Endothelial cell of umbilical vein (primary cell): ENCODE results near the gene ADAMTS6. TPM values are rescaled to one million over a fixed set of nuclear protein-coding genes. Genes with fewer than 3 reads are reported as not detected.

Experiments used
- BruUV-seq: library from RNA; stranded (reverse); fragments of 400-500 nt; replicated peaks from 2 replicates; lab custom pipeline; 2021; lab: Mats Ljungman, UMichigan
- CTCF ChIA-PET: fragments of 300-600, 350-600 bp; sonication (Branson Sonifier 250); formaldehyde crosslinking; loops from one replicate; lab custom pipeline; 2021; ENCODE audit warnings: antibody characterized with exemption, inconsistent platforms; lab: Charles Lee
- POLR2A ChIA-PET: fragments of 300-600, 350-600 bp; sonication (Branson Sonifier 250); formaldehyde crosslinking; loops from one replicate; lab custom pipeline; 2021; ENCODE audit warnings: antibody characterized with exemption, inconsistent platforms; lab: Charles Lee
- DNase-seq: peaks from one replicate; pipeline ENCODE4 v3.0.0-alpha.2; 2011; ENCODE audit warnings: low read depth, low spot score
- FAIRE-seq: peaks from 2 replicates; lab custom pipeline; 2011; peaks lifted over from hg19 to GRCh38; lab: Jason Lieb, UNC
- H2AFZ ChIP-seq: 2 replicates; pipeline ENCODE4 v1.6.0; 2012; ENCODE audit warnings: low read depth, low read length, control low read depth, inconsistent platforms
- H3K27ac ChIP-seq: 2 replicates; pipeline ENCODE4 v1.5.1; 2011; ENCODE audit warnings: low read depth, mild to moderate bottlenecking, control low read depth, low read length, moderate library complexity; ENCODE audit not compliant: insufficient read depth
- H3K27me3 ChIP-seq, 2 experiments: 2 replicates each; pipeline versions ENCODE4 v1.6.0 to v1.6.1; 2011; ENCODE audit warnings: low read length in 2 of 2, mixed read lengths in 1 of 2; ENCODE audit not compliant: control insufficient read depth in 2 of 2, insufficient read depth in 2 of 2
- H3K36me3 ChIP-seq, 2 experiments: 2 replicates in 1 of 2; 3 replicates in 1 of 2; pipeline ENCODE4 v1.5.1; 2011; ENCODE audit warnings: low read length in 2 of 2, mild to moderate bottlenecking in 1 of 2, moderate library complexity in 1 of 2; ENCODE audit not compliant: control insufficient read depth in 2 of 2, insufficient read depth in 2 of 2; ENCODE audit errors: extremely low read depth in 1 of 2
- H3K4me1 ChIP-seq: 3 replicates; pipeline ENCODE4 v1.5.1; 2011; ENCODE audit warnings: mild to moderate bottlenecking, low read length; ENCODE audit not compliant: control insufficient read depth, insufficient read depth; ENCODE audit errors: extremely low read depth
- H3K4me2 ChIP-seq: 2 replicates; pipeline ENCODE4 v1.6.1; 2011; ENCODE audit warnings: low read length, control low read depth, mixed read lengths; ENCODE audit not compliant: insufficient read depth
- H3K4me3 ChIP-seq, 3 experiments: fragments of 200-600 bp in 1 of 3; sonication (generic), shearing (Covaris generic) in 1 of 3; replicated peaks in 1 of 3; 2 replicates each; pipeline ENCODE4 v1.5.1; 2011 to 2016; ENCODE audit warnings: control low read depth in 3 of 3, low read length in 3 of 3, mild to moderate bottlenecking in 2 of 3, inconsistent platforms in 1 of 3, low read depth in 1 of 3, moderate library complexity in 1 of 3; ENCODE audit not compliant: insufficient read depth in 1 of 3
- H3K79me2 ChIP-seq: 2 replicates; pipeline ENCODE4 v1.6.0; 2012; ENCODE audit warnings: low read length, inconsistent platforms; ENCODE audit not compliant: control insufficient read depth, insufficient read depth
- H3K9ac ChIP-seq: replicated peaks from 2 replicates; pipeline ENCODE3; 2011; ENCODE audit warnings: low read length, control low read depth; ENCODE audit not compliant: insufficient read depth; ENCODE audit errors: extremely low read depth
- H3K9me1 ChIP-seq: replicated peaks from 3 replicates; pipeline ENCODE4 v1.6.0; 2011; ENCODE audit warnings: mild to moderate bottlenecking, low read length; ENCODE audit not compliant: control insufficient read depth, insufficient read depth; ENCODE audit errors: extremely low read depth
- H3K9me3 ChIP-seq: replicated peaks from 2 replicates; pipeline ENCODE4 v1.5.1; 2012; ENCODE audit warnings: low read length, inconsistent platforms; ENCODE audit not compliant: control insufficient read depth, insufficient read depth
- H4K20me1 ChIP-seq: replicated peaks from 2 replicates; pipeline ENCODE3; 2011; ENCODE audit warnings: mild to moderate bottlenecking, low read length; ENCODE audit not compliant: control insufficient read depth, insufficient read depth; ENCODE audit errors: extremely low read depth
- EZH2 ChIP-seq: IDR thresholded peaks from 2 replicates; pipeline ENCODE4 v1.6.1; 2012; ENCODE audit warnings: borderline replicate concordance, low read depth, mild to moderate bottlenecking, moderate library complexity, low read length, inconsistent platforms; ENCODE audit not compliant: severe bottlenecking
- FOS ChIP-seq: IDR thresholded peaks from 2 replicates; pipeline ENCODE4 v1.6.1; 2011; ENCODE audit warnings: mild to moderate bottlenecking, low read length, moderate library complexity, borderline replicate concordance; ENCODE audit not compliant: insufficient read depth
- GATA2 ChIP-seq: IDR thresholded peaks from 2 replicates; pipeline ENCODE4 v1.7.0; 2011; ENCODE audit warnings: low read depth, mild to moderate bottlenecking, moderate library complexity, mixed read lengths, low read length; ENCODE audit not compliant: insufficient read length, insufficient read depth
- JUN ChIP-seq: IDR thresholded peaks from 2 replicates; pipeline ENCODE4 v1.6.1; 2011; ENCODE audit warnings: borderline replicate concordance, low read depth; ENCODE audit not compliant: insufficient read length, insufficient read depth
- MYC ChIP-seq: IDR thresholded peaks from one replicate; pipeline ENCODE4 v1.6.1; 2011; ENCODE audit warnings: mild to moderate bottlenecking, low read depth, low read length
- POLR2A ChIP-seq: IDR thresholded peaks from 2 replicates; pipeline ENCODE4 v1.6.1; 2012; ENCODE audit warnings: low read depth, mild to moderate bottlenecking, control low read depth, low read length
- POLR2AphosphoS5 ChIP-seq: IDR thresholded peaks from 2 replicates; pipeline ENCODE4 v1.6.1; 2012; ENCODE audit warnings: low read depth, mild to moderate bottlenecking, control low read depth, low read length, moderate library complexity; ENCODE audit not compliant: insufficient read depth
- dilution Hi-C: fragments of 300-500 bp; cut with MboI; formaldehyde crosslinking; loops from one replicate; pipeline ENCODE4 v1.15.0; 2019; ENCODE audit warnings: low sequenced_read_pairs; ENCODE audit not compliant: extremely low pct_ligation_motif_present
- intact Hi-C: fragments of 100-400 bp; cut with micrococcal nuclease; formaldehyde crosslinking; loops from one replicate; pipeline ENCODE4 v1.10.0; 2022
- polyA plus RNA-seq, 4 experiments: library from polyadenylated mRNA; depleted of rRNA in 3 of 4; stranded (reverse) in 3 of 4; unstranded in 1 of 4; fragments of >200 nt; gene quantifications; 2 replicates each; pipeline versions ENCODE4 v1.2.1 to v1.2.3, GENCODE V29; 2011 to 2012; ENCODE audit warnings: missing spikeins in 1 of 4
- total RNA-seq: library from RNA; stranded (reverse); gene quantifications from 2 replicates; pipeline ENCODE4 v1.2.3, GENCODE V29; 2021
- TF ChIP-seq, protein P1 (sequence below): IDR thresholded peaks from 2 replicates; pipeline ENCODE4 v1.6.1; 2011; ENCODE audit not compliant: insufficient read depth, insufficient read length
- TF ChIP-seq, protein P2 (sequence below), 2 donors: IDR thresholded peaks; 1 replicate in 1 of 2; 2 replicates in 1 of 2; pipeline ENCODE4 v1.5.1; 2011; ENCODE audit warnings: low read length in 2 of 2, mild to moderate bottlenecking in 2 of 2, moderate library complexity in 2 of 2, control low read depth in 1 of 2, inconsistent platforms in 1 of 2, low read depth in 1 of 2; ENCODE audit not compliant: insufficient read depth in 1 of 2; ENCODE audit errors: extremely low read depth in 1 of 2

ADAMTS6 gene
- total and polyA plus RNA-seq, 2 donors (not counting 3 experiments of a cell fraction or from before 2014, with no cell fraction given): 20.4 to 43.4 TPM

DNA sequence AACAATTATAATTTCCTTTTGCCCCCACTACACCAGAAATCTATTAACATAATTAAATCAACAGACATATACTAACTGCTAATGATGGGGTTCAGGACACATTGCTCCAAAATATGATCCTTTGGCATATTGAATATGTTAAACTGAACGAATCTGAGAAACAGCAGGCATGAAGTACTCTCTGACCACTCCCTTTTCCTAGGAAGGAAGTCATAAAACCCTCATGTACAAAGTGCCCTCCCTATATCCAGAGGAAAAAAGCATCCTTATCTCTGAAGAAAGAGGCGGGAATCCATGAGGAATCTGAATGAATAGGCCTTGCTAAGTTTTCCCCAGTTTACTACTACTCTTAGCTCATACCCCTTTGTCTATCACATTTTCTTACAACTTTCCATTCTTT lies 67.9 kb downstream of the ADAMTS6 start:
- CTCF ChIA-PET: interaction anchor here (0.7 to 0.8 kb wide), 2 partner anchors 10 to 13 kb away, joined by 3 read pairs; no protein-coding TSS in a partner anchor
- Histone ChIP-seq H4K20me1 (no peaks in the 10 kb centered on the region), H2AFZ (peak overlapping the region; percentile 50), H3K27me3 (no peaks in the 10 kb centered on the region), H3K36me3 (peaks cover 0 to 3% of the 10 kb centered on the region in 2 experiments), H3K27ac (no peak overlapping the region), H3K4me2 (peak overlapping the region; percentile 65), H3K9ac (no peak overlapping the region), H3K79me2 (peaks cover 32% of the 10 kb centered on the region), H3K4me1 (peaks cover 13% of the 10 kb centered on the region), H3K9me1 (no peaks in the 10 kb centered on the region), H3K4me3 (no peak overlapping the region), H3K9me3 (no peaks in the 10 kb centered on the region)
- POLR2A ChIA-PET: no interaction called here
- no peak for FAIRE-seq
- intact Hi-C loops (no loop called here), dilution Hi-C loops (no loop called here)
- no peak for TF ChIP-seq GATA2
- no peak for TF ChIP-seq POLR2AphosphoS5
- TF ChIP-seq FOS: no peak
- TF ChIP-seq, protein P1, sequence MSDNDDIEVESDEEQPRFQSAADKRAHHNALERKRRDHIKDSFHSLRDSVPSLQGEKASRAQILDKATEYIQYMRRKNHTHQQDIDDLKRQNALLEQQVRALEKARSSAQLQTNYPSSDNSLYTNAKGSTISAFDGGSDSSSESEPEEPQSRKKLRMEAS: no peak
- BruUV-seq: no TSS peak
- no peak for DNase-seq

DNA sequence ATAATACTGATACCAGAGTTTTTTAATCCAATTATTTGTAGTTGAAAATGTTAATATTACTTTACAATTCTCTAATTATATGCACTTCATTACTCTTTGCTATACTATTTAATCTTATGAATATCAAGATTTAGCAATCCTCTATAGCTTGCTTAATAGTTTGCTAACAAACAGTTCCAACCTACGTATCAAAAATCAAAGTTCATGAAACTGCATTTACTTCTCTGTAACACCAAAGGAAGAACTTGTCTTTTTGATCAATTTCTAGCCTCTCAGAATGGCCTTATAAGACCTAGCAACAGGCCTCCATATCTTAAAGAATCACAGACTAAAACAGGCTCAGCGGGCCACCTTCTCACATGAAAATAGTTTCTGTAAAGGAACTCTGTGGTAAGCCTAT lies 68.9 kb downstream of the ADAMTS6 start:
- Histone ChIP-seq H3K9me1 (no peaks in the 10 kb centered on the region), H3K79me2 (peaks cover 25% of the 10 kb centered on the region), H3K4me1 (peaks cover 13% of the 10 kb centered on the region), H3K27me3 (no peaks in the 10 kb centered on the region), H3K9me3 (no peaks in the 10 kb centered on the region), H4K20me1 (no peaks in the 10 kb centered on the region), H3K27ac (no peak overlapping the region), H2AFZ (no peak overlapping the region), H3K4me2 (no peak overlapping the region), H3K4me3 (no peak overlapping the region), H3K36me3 (peaks cover 0 to 3% of the 10 kb centered on the region in 2 experiments), H3K9ac (no peak overlapping the region)
- FAIRE-seq (no peak), DNase-seq (no peak)
- dilution Hi-C loops: no loop called here
- intact Hi-C loops: no loop called here
- TF ChIP-seq, protein P1: no peak
- TF ChIP-seq GATA2 (no peak), FOS (no peak), JUN (no peak), MYC (no peak), POLR2A (no peak), EZH2 (no peak), POLR2AphosphoS5 (no peak)
- TF ChIP-seq, protein P2, sequence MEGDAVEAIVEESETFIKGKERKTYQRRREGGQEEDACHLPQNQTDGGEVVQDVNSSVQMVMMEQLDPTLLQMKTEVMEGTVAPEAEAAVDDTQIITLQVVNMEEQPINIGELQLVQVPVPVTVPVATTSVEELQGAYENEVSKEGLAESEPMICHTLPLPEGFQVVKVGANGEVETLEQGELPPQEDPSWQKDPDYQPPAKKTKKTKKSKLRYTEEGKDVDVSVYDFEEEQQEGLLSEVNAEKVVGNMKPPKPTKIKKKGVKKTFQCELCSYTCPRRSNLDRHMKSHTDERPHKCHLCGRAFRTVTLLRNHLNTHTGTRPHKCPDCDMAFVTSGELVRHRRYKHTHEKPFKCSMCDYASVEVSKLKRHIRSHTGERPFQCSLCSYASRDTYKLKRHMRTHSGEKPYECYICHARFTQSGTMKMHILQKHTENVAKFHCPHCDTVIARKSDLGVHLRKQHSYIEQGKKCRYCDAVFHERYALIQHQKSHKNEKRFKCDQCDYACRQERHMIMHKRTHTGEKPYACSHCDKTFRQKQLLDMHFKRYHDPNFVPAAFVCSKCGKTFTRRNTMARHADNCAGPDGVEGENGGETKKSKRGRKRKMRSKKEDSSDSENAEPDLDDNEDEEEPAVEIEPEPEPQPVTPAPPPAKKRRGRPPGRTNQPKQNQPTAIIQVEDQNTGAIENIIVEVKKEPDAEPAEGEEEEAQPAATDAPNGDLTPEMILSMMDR (IDR thresholded peaks at IDR 0.05; ENCODE audit: extremely low read depth in 1 of 2, insufficient read depth in 1 of 2, low read depth in 1 of 2, low read length in 2 of 2): no peak
- BruUV-seq: no TSS peak
- ChIA-PET POLR2A (no interaction called here), CTCF (no interaction called here)
